ENCODE data around the gene MEPCE. TPM values are rescaled to one million over a fixed set of nuclear protein-coding genes. Genes with fewer than 3 reads are reported as not detected.
"Not testable (repeated sequence)": the region's sequence is repeated elsewhere in the genome, so short reads cannot be mapped to it uniquely, and the experiment has no call there.

The MEPCE gene
- total RNA-seq, 4 donors from 2014 or later = 21.2 to 44.9 (median 40.6) TPM

- Histone ChIP-seq H3K36me3 (no peaks in the 10 kb centered on the region), H3K27ac (replicated peaks in 1 of 4) (no peak overlapping the region), H3K4me1 (peaks cover 2 to 25% (median 18%) of the 10 kb centered on the region in 4 donors), H3K9me3 (no peaks in the 10 kb centered on the region), H3K4me3 (no peak overlapping the region), H3K27me3 (no peaks in the 10 kb centered on the region)
- TF ChIP-seq CTCF (IDR thresholded peaks at IDR 0.05) (no peak), POLR2A (IDR thresholded peaks at IDR 0.05; ENCODE audit: low read depth) (no peak), EP300 (IDR thresholded peaks at IDR 0.05) (no peak), POLR2AphosphoS5 (IDR thresholded peaks at IDR 0.05) (no peak)
- DNase-seq (ENCODE audit: extremely low spot score) = no peak
- WGBS = 91% methylated on average over 11 of the region's 11 CpGs
- intact Hi-C loops (cut with DNase I) = no loop called here
These were observed 12.3 kb downstream of the MEPCE start for GRCh38 chr7:100441641-100442535.

GRCh38 chr7:100443096-100443840, 13.6 kb downstream of the MEPCE start:
- intact Hi-C loops (cut with DNase I) = no loop called here
- H3K9me3 ChIP-seq = no peaks in the 10 kb centered on the region
- WGBS = 94% methylated on average over 9 of the region's 9 CpGs
- no peak for TF ChIP-seq EP300 (IDR thresholded peaks at IDR 0.05)
- TF ChIP-seq POLR2AphosphoS5 (IDR thresholded peaks at IDR 0.05) = no peak
- no peak for TF ChIP-seq CTCF (IDR thresholded peaks at IDR 0.05)
- TF ChIP-seq POLR2A (IDR thresholded peaks at IDR 0.05; ENCODE audit: low read depth) = no peak
- peak overlapping the region in 3 of 4 donors; percentile 53 to 73 (median 54) for H3K27ac ChIP-seq (replicated peaks in 1 of 4)
- no peaks in the 10 kb centered on the region for H3K36me3 ChIP-seq
- H3K4me3 ChIP-seq = no peak overlapping the region
- H3K27me3 ChIP-seq = no peaks in the 10 kb centered on the region
- no peak for DNase-seq (ENCODE audit: extremely low spot score)
- H3K4me1 ChIP-seq = peaks cover 0 to 22% (median 18%) of the 10 kb centered on the region in 4 donors

- Histone ChIP-seq H3K4me3 (no peak overlapping the region), H3K4me1 (peaks cover 6 to 25% (median 20%) of the 10 kb centered on the region in 4 donors), H3K36me3 (no peaks in the 10 kb centered on the region), H3K27me3 (no peaks in the 10 kb centered on the region), H3K9me3 (no peaks in the 10 kb centered on the region), H3K27ac (replicated peaks in 1 of 4) (peak overlapping the region; percentile 51 to 73 (median 54))
- TF ChIP-seq EP300 (IDR thresholded peaks at IDR 0.05) (no peak), POLR2AphosphoS5 (IDR thresholded peaks at IDR 0.05) (peak; percentile 47 to 50), POLR2A (IDR thresholded peaks at IDR 0.05; ENCODE audit: low read depth) (no peak), CTCF (IDR thresholded peaks at IDR 0.05) (no peak)
- intact Hi-C loops (cut with DNase I) = no loop called here
- DNase-seq (ENCODE audit: extremely low spot score) = no peak
- 32% methylated on average over 14 of the region's 14 CpGs for WGBS
These were observed 15.0 kb downstream of the MEPCE start for GRCh38 chr7:100444311-100445278.

- DNase-seq (ENCODE audit: extremely low spot score) = no peak
- intact Hi-C loops (cut with DNase I) = no loop called here
- H3K4me3 ChIP-seq = no peak overlapping the region
- H3K9me3 ChIP-seq = no peaks in the 10 kb centered on the region
- no peaks in the 10 kb centered on the region for H3K27me3 ChIP-seq
- TF ChIP-seq EP300 (IDR thresholded peaks at IDR 0.05) (no peak), POLR2AphosphoS5 (IDR thresholded peaks at IDR 0.05) (no peak), POLR2A (IDR thresholded peaks at IDR 0.05; ENCODE audit: low read depth) (no peak), CTCF (IDR thresholded peaks at IDR 0.05) (no peak)
- WGBS = 67% methylated on average over 1 of the region's 2 CpGs
- no peaks in the 10 kb centered on the region for H3K36me3 ChIP-seq
- H3K27ac ChIP-seq (replicated peaks in 1 of 4) = peak overlapping the region in 2 of 4 donors; percentile 35 to 51
- H3K4me1 ChIP-seq = peaks cover 20 to 39% (median 29%) of the 10 kb centered on the region in 4 donors
These were observed 16.4 kb downstream of the MEPCE start for GRCh38 chr7:100446040-100446439.

GRCh38 chr7:100447363-100447762, 17.7 kb downstream of the MEPCE start:
- H3K4me3 ChIP-seq; H3K27ac ChIP-seq (replicated peaks in 1 of 4); intact Hi-C loops (cut with DNase I); H3K9me3 ChIP-seq; H3K36me3 ChIP-seq; H3K27me3 ChIP-seq; DNase-seq (ENCODE audit: extremely low spot score): not testable (repeated sequence)
- peaks cover 21 to 41% (median 29%) of the 10 kb centered on the region in 4 donors for H3K4me1 ChIP-seq
- WGBS = 91% methylated on average over 8 of the region's 8 CpGs
